Prostate gland (tissue), 2 donors: ENCODE measurements around the gene BRCA1. TPM values are rescaled to one million over a fixed set of nuclear protein-coding genes. Genes with fewer than 3 reads are reported as not detected.

Experiments
- DNase-seq: peaks from one replicate; pipeline ENCODE4 v3.0.0-alpha.2; 2019; ENCODE audit warnings: low spot score
- H3K27ac ChIP-seq, 2 donors: fragments of 200-600 bp; sonication (generic); 2 replicates each; pipeline ENCODE4 v1.5.1; 2017 to 2019
- H3K27me3 ChIP-seq: fragments of 200-600 bp; sonication (generic); replicated peaks from 2 replicates; pipeline ENCODE4 v1.5.1; 2019; ENCODE audit not compliant: insufficient read depth
- H3K36me3 ChIP-seq, 2 donors: fragments of 200-600 bp; sonication (generic); 1 replicate in 1 of 2; 2 replicates in 1 of 2; pipeline versions ENCODE4 v1.5.1 to v1.8.1; 2017 to 2019
- H3K4me1 ChIP-seq: fragments of 200-600 bp; sonication (generic); replicated peaks from 2 replicates; pipeline ENCODE4 v1.5.1; 2019
- H3K4me3 ChIP-seq, 2 donors: fragments of 200-600 bp; sonication (generic); 2 replicates each; pipeline ENCODE4 v1.5.1; 2017 to 2019
- H3K9me3 ChIP-seq: fragments of 200-600 bp; sonication (generic); 2 replicates; pipeline ENCODE4 v1.5.1; 2017
- POLR2A ChIP-seq: fragments of 450-650 bp; IDR thresholded peaks from one replicate; pipeline ENCODE4 v1.6.1; 2016; ENCODE audit warnings: antibody characterized with exemption, mild to moderate bottlenecking
- POLR2AphosphoS5 ChIP-seq: sonication (generic); formaldehyde crosslinking; IDR thresholded peaks from one replicate; pipeline ENCODE4 v1.6.1; 2017; ENCODE audit warnings: antibody characterized with exemption
- WGBS: methylation state at CpG from one replicate; pipeline ENCODE4 v1.1.5; 2018; 5-methylcytosine and 5-hydroxymethylcytosine counted together
- intact Hi-C: fragments of 100-400 bp; cut with DNase I; formaldehyde crosslinking; loops from one replicate; pipeline ENCODE4 v1.14.2; 2022
- total RNA-seq, 2 donors: library from RNA; depleted of rRNA; stranded (reverse); fragments of >200 nt; gene quantifications; one replicate each; pipeline ENCODE4 v1.1.0, GENCODE V29; 2016
- TF ChIP-seq, protein P1 (sequence below), 4 experiments: fragments of 200-600 bp in 2 of 4; fragments of 450-650 bp in 2 of 4; sonication (generic) in 2 of 4; IDR thresholded peaks; 1 replicate in 3 of 4; 2 replicates in 1 of 4; pipeline ENCODE4 v1.5.1; 2016 to 2019; ENCODE audit warnings: antibody characterized with exemption in 4 of 4, mild to moderate bottlenecking in 2 of 4, moderate library complexity in 2 of 4

BRCA1 gene
- total RNA-seq, 2 donors from 2014 or later, result 9.1 to 12.8 TPM

DNA sequence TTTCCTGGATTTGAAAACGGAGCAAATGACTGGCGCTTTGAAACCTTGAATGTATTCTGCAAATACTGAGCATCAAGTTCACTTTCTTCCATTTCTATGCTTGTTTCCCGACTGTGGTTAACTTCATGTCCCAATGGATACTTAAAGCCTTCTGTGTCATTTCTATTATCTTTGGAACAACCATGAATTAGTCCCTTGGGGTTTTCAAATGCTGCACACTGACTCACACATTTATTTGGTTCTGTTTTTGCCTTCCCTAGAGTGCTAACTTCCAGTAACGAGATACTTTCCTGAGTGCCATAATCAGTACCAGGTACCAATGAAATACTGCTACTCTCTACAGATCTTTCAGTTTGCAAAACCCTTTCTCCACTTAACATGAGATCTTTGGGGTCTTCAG lies 32.3 kb downstream of the BRCA1 start:
- H3K9me3 ChIP-seq, result no peaks in the 10 kb centered on the region
- TF ChIP-seq, protein P1, sequence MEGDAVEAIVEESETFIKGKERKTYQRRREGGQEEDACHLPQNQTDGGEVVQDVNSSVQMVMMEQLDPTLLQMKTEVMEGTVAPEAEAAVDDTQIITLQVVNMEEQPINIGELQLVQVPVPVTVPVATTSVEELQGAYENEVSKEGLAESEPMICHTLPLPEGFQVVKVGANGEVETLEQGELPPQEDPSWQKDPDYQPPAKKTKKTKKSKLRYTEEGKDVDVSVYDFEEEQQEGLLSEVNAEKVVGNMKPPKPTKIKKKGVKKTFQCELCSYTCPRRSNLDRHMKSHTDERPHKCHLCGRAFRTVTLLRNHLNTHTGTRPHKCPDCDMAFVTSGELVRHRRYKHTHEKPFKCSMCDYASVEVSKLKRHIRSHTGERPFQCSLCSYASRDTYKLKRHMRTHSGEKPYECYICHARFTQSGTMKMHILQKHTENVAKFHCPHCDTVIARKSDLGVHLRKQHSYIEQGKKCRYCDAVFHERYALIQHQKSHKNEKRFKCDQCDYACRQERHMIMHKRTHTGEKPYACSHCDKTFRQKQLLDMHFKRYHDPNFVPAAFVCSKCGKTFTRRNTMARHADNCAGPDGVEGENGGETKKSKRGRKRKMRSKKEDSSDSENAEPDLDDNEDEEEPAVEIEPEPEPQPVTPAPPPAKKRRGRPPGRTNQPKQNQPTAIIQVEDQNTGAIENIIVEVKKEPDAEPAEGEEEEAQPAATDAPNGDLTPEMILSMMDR (IDR thresholded peaks at IDR 0.05), result no peak
- no peak for TF ChIP-seq POLR2AphosphoS5
- no peak for TF ChIP-seq POLR2A
- no peak for DNase-seq
- 57% methylated on average over 4 of the region's 4 CpGs for WGBS
- H3K27ac ChIP-seq, result no peak overlapping the region
- intact Hi-C loops, result no loop called here
- H3K27me3 ChIP-seq, result no peaks in the 10 kb centered on the region
- H3K36me3 ChIP-seq, result no peaks in the 10 kb centered on the region
- H3K4me3 ChIP-seq, result no peak overlapping the region
- H3K4me1 ChIP-seq, result no peaks in the 10 kb centered on the region

DNA sequence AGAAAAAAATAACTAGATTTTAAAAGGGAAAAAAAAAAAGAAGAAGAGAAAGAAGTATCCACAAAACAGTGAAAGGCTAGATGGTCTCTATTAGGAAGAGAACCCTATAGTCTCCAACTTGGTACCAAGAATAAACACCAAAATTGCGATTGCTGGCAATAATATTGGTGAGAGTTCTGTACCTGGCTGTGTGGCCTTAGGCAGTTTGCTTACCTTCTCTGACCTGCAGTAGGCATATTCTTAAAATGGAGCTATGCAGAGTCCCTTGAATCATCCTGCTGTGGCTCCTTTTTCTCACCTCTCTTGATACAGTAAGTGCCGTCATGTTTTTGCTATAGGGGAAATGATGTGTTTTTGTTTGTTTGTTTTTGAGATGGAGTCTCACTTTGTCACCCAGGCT lies 35.1 kb downstream of the BRCA1 start:
- WGBS, result 92% methylated on average over 2 of the region's 2 CpGs
- H3K27ac ChIP-seq, result no peak overlapping the region
- no peak overlapping the region for H3K4me3 ChIP-seq
- H3K27me3 ChIP-seq, result no peaks in the 10 kb centered on the region
- no peaks in the 10 kb centered on the region for H3K4me1 ChIP-seq
- DNase-seq, result no peak
- TF ChIP-seq POLR2AphosphoS5 (no peak), POLR2A (no peak)
- TF ChIP-seq, protein P1 (IDR thresholded peaks at IDR 0.05), result no peak
- no peaks in the 10 kb centered on the region for H3K9me3 ChIP-seq
- H3K36me3 ChIP-seq, result no peaks in the 10 kb centered on the region
- intact Hi-C loops, result no loop called here

DNA sequence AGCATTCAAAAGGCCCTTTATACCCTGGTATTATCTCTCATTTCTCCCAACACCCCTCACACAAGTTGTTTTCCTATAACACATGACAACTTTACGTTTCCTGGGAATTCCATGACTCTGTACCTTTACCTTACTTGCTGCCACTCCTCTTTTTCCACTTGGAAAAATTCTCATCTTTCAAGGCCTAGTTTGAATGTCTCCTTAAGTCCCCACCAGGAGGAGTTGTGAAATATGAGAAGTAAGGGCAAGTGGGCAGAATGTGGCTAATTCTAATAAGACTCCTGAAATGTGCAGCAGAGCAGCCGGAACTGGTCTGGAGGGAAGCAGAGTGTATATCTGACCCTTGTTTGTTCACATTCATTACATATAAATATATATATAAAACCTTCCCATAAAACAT lies 39.7 kb downstream of the BRCA1 start:
- Histone ChIP-seq H3K4me1 (no peaks in the 10 kb centered on the region), H3K27me3 (no peaks in the 10 kb centered on the region), H3K4me3 (no peak overlapping the region), H3K27ac (no peak overlapping the region), H3K9me3 (no peaks in the 10 kb centered on the region), H3K36me3 (no peaks in the 10 kb centered on the region)
- whole genome bisulfite sequencing, result 80% methylated on average over 2 of the region's 2 CpGs
- intact Hi-C loops, result no loop called here
- TF ChIP-seq POLR2AphosphoS5 (no peak), POLR2A (no peak)
- TF ChIP-seq, protein P1 (IDR thresholded peaks at IDR 0.05), result no peak
- no peak for DNase-seq

- Histone ChIP-seq H3K36me3 (no peaks in the 10 kb centered on the region), H3K4me1 (no peaks in the 10 kb centered on the region), H3K9me3 (no peaks in the 10 kb centered on the region), H3K27ac (peak overlapping the region in 1 of 2 donors; percentile 30), H3K27me3 (no peaks in the 10 kb centered on the region), H3K4me3 (no peak overlapping the region)
- intact Hi-C loops, result no loop called here
- DNase-seq, result no peak
- 43% methylated on average over 1 of the region's 1 CpG for WGBS
- TF ChIP-seq, protein P1 (IDR thresholded peaks at IDR 0.05), result no peak
- TF ChIP-seq POLR2AphosphoS5 (no peak), POLR2A (no peak)
Observed at GRCh38 chr17:43079641-43080302, 45.4 kb downstream of the BRCA1 start.

DNA sequence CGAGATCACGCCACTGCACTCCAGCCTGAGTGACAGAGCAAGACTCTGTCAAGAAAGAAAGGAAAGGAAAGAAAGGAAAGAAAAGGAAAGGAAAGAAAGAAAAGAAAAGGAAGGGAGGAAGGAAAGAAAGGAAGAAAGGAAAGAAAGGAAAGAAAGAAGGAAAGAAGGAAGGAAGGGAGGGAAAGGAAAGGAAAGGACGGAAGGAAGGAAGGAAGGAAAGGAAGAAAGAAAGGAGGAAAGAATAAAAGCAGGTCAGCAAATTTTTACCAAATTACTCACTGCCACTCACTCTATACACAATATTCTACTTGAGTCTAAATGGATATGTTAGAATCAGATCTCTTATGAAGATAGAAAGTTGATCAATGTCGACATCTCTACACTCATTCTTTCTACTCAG lies 50.3 kb downstream of the BRCA1 start:
- Histone ChIP-seq H3K4me3 (no peak overlapping the region), H3K4me1 (no peaks in the 10 kb centered on the region), H3K9me3 (no peaks in the 10 kb centered on the region), H3K27me3 (no peaks in the 10 kb centered on the region), H3K27ac (no peak overlapping the region), H3K36me3 (no peaks in the 10 kb centered on the region)
- DNase-seq, result no peak
- TF ChIP-seq POLR2A, result no peak
- no peak for TF ChIP-seq POLR2AphosphoS5
- TF ChIP-seq, protein P1 (IDR thresholded peaks at IDR 0.05), result no peak
- intact Hi-C loops, result no loop called here
- 97% methylated on average over 4 of the region's 4 CpGs for WGBS
